ENCODE measurements around the gene CIITA. TPM values are rescaled to one million over a fixed set of nuclear protein-coding genes. Genes with fewer than 3 reads are reported as not detected.
"Not testable (repeated sequence)": the region's sequence is repeated elsewhere in the genome, so short reads cannot be mapped to it uniquely, and the experiment has no call there.

The CIITA gene
- total RNA-seq, 1 experiment from 2014 or later: 0.71 TPM

GRCh38 chr16:10949424-10949970, 72.5 kb downstream of the CIITA start:
- peak; percentile 74 for DNase-seq (ENCODE audit: low read depth)

DNA sequence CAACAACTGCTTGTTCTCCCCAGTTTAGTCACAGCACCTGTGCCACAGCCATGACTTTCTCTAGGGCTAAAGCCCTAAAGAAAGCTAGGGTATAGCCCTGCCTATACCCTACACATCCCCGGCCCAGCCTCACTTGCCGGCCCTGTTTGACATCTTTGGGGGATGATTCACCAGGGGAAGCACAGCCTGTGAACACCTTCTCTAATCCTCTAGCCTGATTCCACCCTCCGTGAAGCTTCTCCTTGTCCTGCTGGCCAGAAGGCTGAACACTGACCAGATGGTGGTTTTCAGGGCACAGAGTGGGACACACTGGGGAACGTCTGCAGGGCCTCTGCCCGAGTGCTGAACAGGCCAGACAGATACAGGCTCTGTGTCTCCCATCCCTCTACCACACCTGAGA, 73.4 kb downstream of the CIITA start:
- peak; percentile 36 for DNase-seq (ENCODE audit: low read depth)

- DNase-seq (ENCODE audit: low read depth): no peak
Observed at GRCh38 chr16:10951026-10951425, 74.0 kb downstream of the CIITA start.

DNA sequence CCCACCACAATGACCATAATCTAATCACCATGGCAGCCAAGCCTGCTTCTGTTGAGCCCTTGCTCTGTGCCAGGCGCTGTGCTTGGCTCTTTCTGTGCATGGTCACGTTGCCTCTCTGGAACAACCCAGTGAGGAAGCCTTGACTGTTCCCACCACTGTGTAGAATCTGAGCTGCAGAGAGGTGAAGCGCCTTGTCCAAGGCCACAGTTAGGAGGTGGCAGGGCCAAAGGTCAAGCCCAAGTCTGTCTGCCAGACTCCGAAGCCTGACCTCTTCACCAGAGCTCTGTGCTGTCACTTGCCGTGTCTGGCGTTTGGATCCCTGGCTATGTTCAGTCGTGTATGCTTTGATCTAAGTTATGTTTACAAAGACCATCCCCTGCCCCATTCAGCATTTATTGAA, 77.9 kb downstream of the CIITA start:
- no peak for DNase-seq (ENCODE audit: low read depth)

DNA sequence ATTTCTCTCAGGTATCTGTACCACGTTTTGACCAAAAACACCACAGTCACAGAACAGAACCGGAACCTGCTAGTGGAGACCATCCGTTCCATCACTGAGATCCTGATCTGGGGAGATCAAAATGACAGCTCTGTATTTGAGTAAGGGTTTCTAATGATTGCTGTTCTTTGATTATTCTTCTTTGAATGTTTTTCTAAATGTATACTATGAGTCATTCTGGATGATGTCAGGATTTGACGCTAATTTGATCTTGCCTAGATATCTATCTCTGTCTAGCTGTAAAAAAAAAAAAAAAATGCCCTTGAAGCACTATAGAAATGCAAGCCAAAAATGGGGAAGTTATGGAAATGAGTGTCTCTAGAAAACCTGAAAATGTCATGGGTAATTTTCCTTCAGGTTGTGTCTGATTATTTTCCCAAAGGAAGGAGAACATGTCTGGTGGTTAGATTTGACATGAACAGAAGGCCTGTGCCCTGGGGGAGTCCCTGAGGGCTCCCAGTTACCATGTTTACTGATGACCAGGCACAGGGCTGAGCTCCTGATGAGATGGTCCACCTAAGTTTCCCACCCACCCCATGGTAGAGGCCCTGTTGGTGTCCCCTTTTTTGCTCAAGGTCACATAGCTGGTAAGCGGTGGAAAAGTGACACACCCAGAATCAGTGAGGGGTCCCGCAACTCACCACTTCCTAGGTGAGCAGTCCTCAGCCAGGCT, 80.9 kb downstream of the CIITA start:
- peak; percentile 72 for DNase-seq (ENCODE audit: low read depth)

GRCh38 chr16:10959161-10959560, 82.2 kb downstream of the CIITA start:
- DNase-seq (ENCODE audit: low read depth): peak; percentile 72

DNA sequence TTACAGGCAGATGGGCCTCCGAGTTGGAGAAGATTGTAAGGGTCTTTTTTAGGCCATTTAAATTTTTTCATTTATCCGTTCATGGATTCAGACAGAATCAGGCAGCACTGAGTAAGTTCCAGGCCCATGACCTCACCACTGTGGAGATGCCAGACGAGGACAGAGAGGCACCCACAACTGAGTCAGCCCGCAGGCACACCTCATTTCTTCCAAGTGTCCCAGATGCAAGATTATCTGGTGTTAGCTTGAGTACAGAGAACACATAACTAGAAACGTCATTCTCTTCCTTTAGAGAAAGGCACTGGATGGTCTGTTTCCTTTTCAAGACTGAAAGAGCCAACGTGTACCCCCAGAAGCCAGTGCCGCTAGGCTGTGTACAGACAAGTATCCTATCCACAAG, 84.2 kb downstream of the CIITA start:
- peak; percentile 93 for DNase-seq (ENCODE audit: low read depth)

- DNase-seq (ENCODE audit: low read depth): peak; percentile 88
Observed at GRCh38 chr16:10964039-10964890, 87.3 kb downstream of the CIITA start.

- DNase-seq (ENCODE audit: low read depth): no peak
Observed at GRCh38 chr16:10964891-10965326, 87.9 kb downstream of the CIITA start.

- DNase-seq (ENCODE audit: low read depth): no peak
Observed at GRCh38 chr16:10965440-10966061, 88.5 kb downstream of the CIITA start.

- no peak for DNase-seq (ENCODE audit: low read depth)
Observed at GRCh38 chr16:10966129-10966528, 89.1 kb downstream of the CIITA start.

- not testable (repeated sequence) for DNase-seq (ENCODE audit: low read depth)
Observed at GRCh38 chr16:10966559-10966958, 89.6 kb downstream of the CIITA start.

DNA sequence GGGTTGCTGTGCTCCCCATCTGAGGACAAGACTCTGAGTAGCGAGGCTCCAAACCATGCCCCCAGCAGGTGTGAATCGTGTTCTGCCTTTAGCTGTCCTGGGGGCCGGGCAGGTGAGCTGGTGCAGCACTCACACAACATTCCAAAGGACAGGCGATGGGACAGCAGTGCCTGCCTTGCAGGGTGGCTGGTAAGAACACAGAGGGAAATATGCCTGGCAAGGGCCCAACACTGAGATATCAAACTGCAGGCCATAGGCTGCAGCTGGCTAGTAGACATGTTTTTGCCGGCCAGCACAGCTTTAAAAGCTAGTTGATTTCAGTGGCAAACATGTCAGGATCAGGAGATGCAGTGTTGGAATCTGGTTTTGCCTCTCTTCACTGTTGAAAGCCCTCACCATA, 91.0 kb downstream of the CIITA start:
- no peak for DNase-seq (ENCODE audit: low read depth)

GRCh38 chr16:10968498-10968897, 91.5 kb downstream of the CIITA start:
- DNase-seq (ENCODE audit: low read depth): no peak

- no peak for DNase-seq (ENCODE audit: low read depth)
Observed at GRCh38 chr16:10969615-10970014, 92.6 kb downstream of the CIITA start.

- DNase-seq (ENCODE audit: low read depth): peak; percentile 43
Observed at GRCh38 chr16:10970065-10970464, 93.1 kb downstream of the CIITA start.

- DNase-seq (ENCODE audit: low read depth): peak; percentile 96
Observed at GRCh38 chr16:10971560-10971961, 94.6 kb downstream of the CIITA start.

DNA sequence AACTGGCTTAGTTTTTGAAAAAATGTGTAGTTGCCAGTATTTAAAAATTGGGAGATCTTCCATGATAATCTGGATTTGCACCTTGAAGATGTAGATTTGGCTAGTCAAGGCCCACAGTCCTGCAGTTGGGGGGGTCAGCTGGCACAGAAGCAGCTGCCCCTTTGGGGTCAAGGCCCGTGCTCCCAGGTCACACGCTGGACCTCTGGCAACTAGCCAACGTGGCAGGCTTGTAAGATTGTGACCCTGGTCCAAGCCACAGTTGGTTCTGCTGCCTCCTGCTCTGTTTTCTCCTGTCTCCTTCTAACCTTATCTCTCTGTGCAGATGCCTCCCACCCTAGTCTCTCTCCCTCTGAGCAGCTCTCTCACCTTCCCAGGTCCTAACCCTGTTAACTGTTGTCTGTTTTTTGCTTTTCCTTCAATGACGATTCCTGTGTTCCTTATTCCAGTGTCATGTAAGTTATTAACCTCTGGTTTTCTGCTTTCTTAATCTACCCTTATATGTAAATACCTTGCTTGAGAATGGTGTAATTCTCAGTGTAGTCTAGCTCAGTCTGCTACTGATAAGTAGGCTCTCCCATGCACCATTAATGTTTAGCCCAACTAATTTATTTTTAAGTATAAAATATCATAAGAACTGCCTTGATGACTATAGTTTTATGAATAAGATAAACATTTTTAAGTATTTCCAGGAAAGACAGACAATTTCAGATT, 95.3 kb downstream of the CIITA start:
- DNase-seq (ENCODE audit: low read depth): no peak

DNA sequence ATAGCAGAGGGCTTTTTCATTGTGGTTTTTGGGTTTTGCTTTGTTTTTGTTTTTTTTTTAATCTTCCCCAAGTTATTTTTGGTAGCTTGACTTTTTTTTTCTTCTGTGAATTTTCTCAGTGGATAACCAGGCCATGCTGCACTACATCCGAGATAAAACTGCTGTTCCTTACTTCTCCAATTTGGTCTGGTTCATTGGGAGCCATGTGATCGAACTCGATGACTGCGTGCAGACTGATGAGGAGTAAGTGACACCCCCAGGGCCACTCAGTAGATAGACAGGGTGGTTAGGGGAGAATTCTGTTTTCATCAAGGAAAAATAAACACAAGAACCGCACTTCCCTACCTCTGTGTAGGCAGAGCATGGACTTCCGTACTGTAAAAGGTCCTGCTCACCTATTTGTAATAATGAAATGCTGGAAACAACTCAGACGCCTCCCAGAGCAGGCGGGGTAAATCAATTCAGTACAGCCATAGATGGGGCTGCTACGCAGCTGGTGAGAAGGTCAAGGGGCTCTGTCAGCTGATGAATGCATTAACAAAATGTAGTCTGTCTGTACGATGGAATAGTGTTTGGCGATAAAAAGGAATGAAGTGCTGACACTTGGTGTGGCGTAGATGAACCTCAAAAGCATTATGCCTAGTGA, 95.9 kb downstream of the CIITA start:
- DNase-seq (ENCODE audit: low read depth): no peak

GRCh38 chr16:10976634-10977033, 99.6 kb downstream of the CIITA start:
- DNase-seq (ENCODE audit: low read depth): no peak

- no peak for DNase-seq (ENCODE audit: low read depth)
Observed at GRCh38 chr16:10978124-10978523, 101.1 kb downstream of the CIITA start.
